HL-60 (cell line): Measurements from ENCODE around the gene PIK3CD.
"Not testable (repeated sequence)": the region's sequence is repeated elsewhere in the genome, so short reads cannot be mapped to it uniquely, and the experiment has no call there.

Experiments used
- DNase-seq, 2 experiments: peaks; one replicate each; pipeline ENCODE4 v3.0.0-alpha.2; 2010 to 2020; ENCODE audit warnings: low read depth in 1 of 2, low spot score in 1 of 2
- H3K27ac ChIP-seq: fragments of 250-450 bp; sonication (Bioruptor Pico); replicated peaks from 2 replicates; pipeline ENCODE4 v1.5.1; 2020; ENCODE audit warnings: mild to moderate bottlenecking, moderate library complexity
- H3K27me3 ChIP-seq: fragments of 250-450 bp; sonication (Bioruptor Pico); 2 replicates; pipeline ENCODE4 v1.5.1; 2021; ENCODE audit warnings: mild to moderate bottlenecking, moderate library complexity; ENCODE audit not compliant: insufficient read depth, poor library complexity, severe bottlenecking
- H3K4me3 ChIP-seq: replicated peaks from 2 replicates; pipeline ENCODE4 v1.5.1; 2011; ENCODE audit warnings: mild to moderate bottlenecking, control low read depth, low read length; ENCODE audit not compliant: insufficient read depth
- GABPA ChIP-seq: IDR thresholded peaks from 2 replicates; pipeline ENCODE4 v1.6.1; 2012; ENCODE audit warnings: low read depth
- POLR2AphosphoS5 ChIP-seq: IDR thresholded peaks from 2 replicates; pipeline ENCODE4 v1.6.1; 2012; ENCODE audit warnings: low read depth
- SPI1 ChIP-seq: IDR thresholded peaks from 2 replicates; pipeline ENCODE4 v1.6.1; 2012; ENCODE audit warnings: low read depth, mild to moderate bottlenecking, borderline replicate concordance
- TF ChIP-seq, protein P1 (sequence below): IDR thresholded peaks from 2 replicates; pipeline ENCODE4 v1.6.1; 2012; ENCODE audit warnings: low read depth; ENCODE audit not compliant: insufficient replicate concordance
- TF ChIP-seq, protein P2 (sequence below): IDR thresholded peaks from one replicate; pipeline ENCODE4 v1.5.1; 2011; ENCODE audit warnings: low read length, control low read depth, inconsistent platforms; ENCODE audit not compliant: insufficient read depth

Gene PIK3CD

DNA sequence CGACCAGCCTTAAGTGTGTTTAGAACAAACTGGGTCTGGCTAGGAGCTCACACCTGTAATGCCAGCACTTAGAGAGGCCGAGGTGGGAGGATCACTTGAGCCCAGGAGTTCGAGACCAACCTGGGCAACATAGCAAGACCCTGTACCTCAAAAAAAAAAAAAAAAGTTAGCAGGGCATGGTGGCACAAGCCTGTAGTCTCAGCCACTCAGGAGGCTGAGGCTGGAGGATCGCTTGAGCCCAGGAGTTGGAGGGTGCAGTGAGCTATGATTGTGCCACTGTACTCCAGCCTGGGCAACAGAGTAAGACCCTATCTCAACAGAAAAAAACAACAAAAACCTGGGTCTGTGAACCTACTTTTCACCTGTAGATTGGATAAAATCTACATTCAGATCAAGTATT is 54.6 kb downstream of the PIK3CD start:
- TF ChIP-seq GABPA (no peak), SPI1 (no peak), POLR2AphosphoS5 (no peak)
- TF ChIP-seq, protein P1, sequence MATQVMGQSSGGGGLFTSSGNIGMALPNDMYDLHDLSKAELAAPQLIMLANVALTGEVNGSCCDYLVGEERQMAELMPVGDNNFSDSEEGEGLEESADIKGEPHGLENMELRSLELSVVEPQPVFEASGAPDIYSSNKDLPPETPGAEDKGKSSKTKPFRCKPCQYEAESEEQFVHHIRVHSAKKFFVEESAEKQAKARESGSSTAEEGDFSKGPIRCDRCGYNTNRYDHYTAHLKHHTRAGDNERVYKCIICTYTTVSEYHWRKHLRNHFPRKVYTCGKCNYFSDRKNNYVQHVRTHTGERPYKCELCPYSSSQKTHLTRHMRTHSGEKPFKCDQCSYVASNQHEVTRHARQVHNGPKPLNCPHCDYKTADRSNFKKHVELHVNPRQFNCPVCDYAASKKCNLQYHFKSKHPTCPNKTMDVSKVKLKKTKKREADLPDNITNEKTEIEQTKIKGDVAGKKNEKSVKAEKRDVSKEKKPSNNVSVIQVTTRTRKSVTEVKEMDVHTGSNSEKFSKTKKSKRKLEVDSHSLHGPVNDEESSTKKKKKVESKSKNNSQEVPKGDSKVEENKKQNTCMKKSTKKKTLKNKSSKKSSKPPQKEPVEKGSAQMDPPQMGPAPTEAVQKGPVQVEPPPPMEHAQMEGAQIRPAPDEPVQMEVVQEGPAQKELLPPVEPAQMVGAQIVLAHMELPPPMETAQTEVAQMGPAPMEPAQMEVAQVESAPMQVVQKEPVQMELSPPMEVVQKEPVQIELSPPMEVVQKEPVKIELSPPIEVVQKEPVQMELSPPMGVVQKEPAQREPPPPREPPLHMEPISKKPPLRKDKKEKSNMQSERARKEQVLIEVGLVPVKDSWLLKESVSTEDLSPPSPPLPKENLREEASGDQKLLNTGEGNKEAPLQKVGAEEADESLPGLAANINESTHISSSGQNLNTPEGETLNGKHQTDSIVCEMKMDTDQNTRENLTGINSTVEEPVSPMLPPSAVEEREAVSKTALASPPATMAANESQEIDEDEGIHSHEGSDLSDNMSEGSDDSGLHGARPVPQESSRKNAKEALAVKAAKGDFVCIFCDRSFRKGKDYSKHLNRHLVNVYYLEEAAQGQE = no peak
- TF ChIP-seq, protein P2, sequence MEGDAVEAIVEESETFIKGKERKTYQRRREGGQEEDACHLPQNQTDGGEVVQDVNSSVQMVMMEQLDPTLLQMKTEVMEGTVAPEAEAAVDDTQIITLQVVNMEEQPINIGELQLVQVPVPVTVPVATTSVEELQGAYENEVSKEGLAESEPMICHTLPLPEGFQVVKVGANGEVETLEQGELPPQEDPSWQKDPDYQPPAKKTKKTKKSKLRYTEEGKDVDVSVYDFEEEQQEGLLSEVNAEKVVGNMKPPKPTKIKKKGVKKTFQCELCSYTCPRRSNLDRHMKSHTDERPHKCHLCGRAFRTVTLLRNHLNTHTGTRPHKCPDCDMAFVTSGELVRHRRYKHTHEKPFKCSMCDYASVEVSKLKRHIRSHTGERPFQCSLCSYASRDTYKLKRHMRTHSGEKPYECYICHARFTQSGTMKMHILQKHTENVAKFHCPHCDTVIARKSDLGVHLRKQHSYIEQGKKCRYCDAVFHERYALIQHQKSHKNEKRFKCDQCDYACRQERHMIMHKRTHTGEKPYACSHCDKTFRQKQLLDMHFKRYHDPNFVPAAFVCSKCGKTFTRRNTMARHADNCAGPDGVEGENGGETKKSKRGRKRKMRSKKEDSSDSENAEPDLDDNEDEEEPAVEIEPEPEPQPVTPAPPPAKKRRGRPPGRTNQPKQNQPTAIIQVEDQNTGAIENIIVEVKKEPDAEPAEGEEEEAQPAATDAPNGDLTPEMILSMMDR = no peak

DNA sequence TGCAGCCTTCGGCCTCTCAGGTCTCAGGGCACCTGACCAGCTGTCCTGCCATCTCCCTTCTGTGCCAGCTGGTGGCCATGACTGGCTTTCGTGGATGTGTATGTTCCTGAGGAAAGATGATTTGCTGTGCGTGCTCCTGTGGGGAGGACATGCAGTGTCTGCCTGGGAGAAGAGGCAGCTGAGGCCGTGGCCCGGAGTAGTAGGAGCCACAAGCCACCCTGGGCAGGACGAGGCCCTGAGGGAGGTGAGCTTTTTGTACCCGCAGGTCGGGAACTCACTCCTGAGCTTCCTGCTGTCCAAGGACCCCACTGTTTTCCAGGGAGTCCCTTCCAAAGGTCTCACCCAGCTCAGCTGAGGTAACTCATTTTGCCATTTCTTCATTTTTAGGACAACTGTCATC is 58.5 kb downstream of the PIK3CD start:
- no peak for DNase-seq
- no peak overlapping the region for H3K4me3 ChIP-seq
- no peak overlapping the region for H3K27ac ChIP-seq
- no peaks in the 10 kb centered on the region for H3K27me3 ChIP-seq
- TF ChIP-seq, protein P1 = no peak
- TF ChIP-seq SPI1 (no peak), POLR2AphosphoS5 (no peak), GABPA (no peak)
- TF ChIP-seq, protein P2 = no peak

More for the DNA sequence above, 54.6 kb downstream of the PIK3CD start:
- Histone ChIP-seq H3K4me3 (no peak overlapping the region), H3K27ac (no peak overlapping the region), H3K27me3 (no peaks in the 10 kb centered on the region)
- DNase-seq = no peak

DNA sequence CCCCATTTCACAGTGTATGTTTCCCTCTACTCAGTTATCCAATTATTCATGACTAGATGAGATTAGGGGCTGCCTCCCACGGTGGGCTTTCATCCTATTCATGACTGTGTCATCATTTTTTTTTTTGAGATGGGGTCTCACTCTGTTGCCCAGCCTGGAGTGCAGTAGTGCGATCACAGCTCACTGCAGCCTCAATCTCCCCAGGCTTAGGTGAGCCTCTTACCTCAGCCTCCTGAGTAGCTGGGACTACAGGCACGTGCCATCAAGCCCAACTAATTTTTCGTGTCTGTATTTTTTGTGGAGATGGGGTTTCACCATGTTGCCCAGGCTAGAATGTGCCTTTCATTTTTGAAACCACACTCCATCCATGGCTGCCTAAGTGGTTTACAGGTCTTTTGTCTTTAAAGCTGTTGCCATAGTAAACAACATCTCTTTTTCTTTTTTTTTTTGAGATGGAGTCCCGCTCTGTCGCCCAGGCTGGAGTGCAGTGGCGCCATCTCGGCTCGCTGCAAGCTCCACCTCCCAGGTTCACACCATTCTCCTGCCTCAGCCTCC is 60.0 kb downstream of the PIK3CD start:
- H3K27ac ChIP-seq = no peak overlapping the region
- DNase-seq = no peak
- TF ChIP-seq SPI1 (no peak), POLR2AphosphoS5 (no peak), GABPA (no peak)
- TF ChIP-seq, protein P2 = no peak
- TF ChIP-seq, protein P1 = no peak
- H3K4me3 ChIP-seq = no peak overlapping the region
- no peaks in the 10 kb centered on the region for H3K27me3 ChIP-seq

DNA sequence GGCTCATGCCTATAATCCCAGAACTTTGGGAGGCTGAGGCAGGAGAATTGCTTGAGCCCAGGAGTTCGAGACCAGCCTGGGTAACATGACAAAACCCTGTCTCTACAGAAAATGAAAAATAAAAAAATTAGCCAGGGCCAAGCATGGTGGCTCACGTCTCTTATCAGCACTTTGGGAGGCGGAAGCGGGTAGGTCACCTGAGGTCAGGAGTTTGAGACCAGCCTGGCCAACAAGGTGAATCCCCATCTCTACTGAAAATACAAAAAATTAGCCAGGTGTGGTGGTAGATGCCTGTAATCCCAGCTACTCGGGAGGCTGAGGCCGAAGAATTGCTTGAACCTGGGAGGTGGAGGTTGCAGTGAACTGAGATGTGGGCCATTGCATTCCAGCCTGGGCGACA is 61.2 kb downstream of the PIK3CD start:
- H3K4me3 ChIP-seq, DNase-seq, H3K27me3 ChIP-seq, H3K27ac ChIP-seq: not testable (repeated sequence)
